HG03565 (cell line): ENCODE measurements around the gene PCSK6.

Source experiments
- ATAC-seq: cut with Tn5 transposase; IDR thresholded peaks from one replicate; pipeline ENCODE4 v1.9.1; 2021; ENCODE audit warnings: mild to moderate bottlenecking, moderate library complexity; ENCODE audit not compliant: unreplicated experiment

PCSK6 gene

GRCh38 chr15:101523560-101523940 lies 34.0 kb upstream of the PCSK6 start:
- ATAC-seq, result no peak

- no peak for ATAC-seq
These were observed 33.4 kb upstream of the PCSK6 start for GRCh38 chr15:101522621-101523559.

DNA sequence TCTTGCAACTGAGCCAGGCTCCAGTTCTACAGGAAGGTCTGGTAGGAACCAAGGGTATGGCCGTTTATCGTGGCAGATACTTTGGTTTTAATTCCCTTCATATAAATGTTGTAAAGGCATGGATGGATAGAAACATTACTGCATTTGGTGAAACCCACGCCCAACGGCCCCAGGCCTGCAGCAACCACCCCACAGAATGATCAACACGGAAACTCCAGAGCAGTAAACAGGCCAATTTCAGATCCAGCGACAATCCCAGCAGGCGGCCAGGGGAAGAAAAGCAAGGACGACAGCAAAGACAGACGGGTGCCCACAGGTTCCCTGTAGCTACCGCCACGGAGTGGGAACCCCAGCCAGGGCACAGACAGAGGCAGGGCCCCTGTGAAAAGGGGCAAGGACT lies 32.6 kb upstream of the PCSK6 start:
- ATAC-seq, result no peak

DNA sequence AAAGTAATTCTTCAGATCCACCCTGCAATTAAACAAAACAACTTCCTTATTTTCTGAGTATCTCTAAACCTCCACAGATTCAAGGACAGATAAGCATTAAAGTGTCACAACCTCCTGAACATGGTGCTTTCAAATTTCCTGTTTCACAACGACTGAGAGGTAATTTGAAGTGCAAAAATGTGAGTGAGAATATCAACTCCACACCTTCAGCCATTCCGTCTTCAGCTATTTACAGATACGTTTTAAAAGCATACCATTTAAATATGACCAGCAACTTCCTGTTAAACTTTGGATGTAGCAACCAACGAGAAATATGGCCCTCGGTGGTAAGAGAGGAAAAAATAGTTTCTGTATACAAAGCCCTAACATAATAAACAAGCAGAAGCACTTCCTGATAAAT lies 32.1 kb upstream of the PCSK6 start:
- ATAC-seq, result no peak

DNA sequence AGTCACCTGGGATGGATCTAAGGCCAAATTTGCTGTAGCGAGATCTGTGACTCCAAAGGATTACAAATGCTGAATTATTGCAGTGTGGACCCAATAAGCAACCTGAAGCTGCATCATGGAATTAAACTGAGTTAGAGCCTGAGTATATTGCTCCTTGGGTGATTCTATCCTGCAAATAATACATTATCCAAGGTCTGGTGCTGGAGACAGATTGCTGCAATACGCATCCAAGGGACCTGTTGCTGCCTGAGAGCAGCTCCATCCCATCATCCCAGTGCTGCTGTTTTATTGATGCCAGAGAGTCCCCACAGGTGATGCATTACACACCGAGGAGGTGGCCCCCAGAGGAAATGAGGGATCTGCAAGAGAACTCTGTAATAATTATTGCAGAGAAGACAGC lies 31.6 kb upstream of the PCSK6 start:
- ATAC-seq, result no peak

- ATAC-seq, result no peak
These were observed 30.9 kb upstream of the PCSK6 start for GRCh38 chr15:101520395-101520794.

DNA sequence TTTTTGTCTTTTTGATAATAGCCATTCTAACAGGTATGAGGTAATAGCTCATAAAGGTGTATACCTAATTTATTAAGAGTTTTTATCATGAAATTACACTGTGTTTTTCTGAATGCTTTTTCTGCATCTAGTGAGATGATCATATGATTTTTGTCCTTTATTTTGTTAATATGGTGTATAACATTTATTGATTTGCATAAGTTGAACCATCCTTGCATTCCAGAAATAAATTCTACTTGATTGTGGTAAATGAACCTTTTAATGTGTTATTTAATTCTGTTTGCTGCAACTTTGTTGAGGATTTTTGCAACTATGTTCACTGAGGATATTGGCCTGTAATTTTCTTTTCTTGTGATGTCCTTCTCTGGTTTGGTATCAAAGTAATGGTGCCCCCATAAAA lies 28.0 kb upstream of the PCSK6 start:
- ATAC-seq, result no peak

DNA sequence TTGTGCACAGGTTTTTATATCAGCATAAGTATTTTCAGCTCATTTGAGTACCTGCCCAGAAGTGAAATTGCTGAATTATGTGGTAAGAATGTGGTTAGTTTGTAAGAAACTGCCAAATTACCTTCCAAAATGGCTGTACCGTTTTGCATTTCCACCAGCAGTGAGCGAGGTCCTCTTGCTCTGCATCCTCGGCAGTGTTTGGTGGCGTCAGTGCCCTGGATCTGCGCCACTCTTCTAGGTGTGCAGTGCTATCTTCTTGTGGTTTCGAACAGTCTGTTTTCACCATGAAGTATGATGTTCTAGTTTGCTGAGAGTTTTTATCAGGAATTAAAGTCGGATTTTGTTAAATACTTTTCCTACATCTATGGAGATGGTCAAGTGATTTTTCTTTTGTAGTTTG lies 24.8 kb upstream of the PCSK6 start:
- no peak for ATAC-seq

DNA sequence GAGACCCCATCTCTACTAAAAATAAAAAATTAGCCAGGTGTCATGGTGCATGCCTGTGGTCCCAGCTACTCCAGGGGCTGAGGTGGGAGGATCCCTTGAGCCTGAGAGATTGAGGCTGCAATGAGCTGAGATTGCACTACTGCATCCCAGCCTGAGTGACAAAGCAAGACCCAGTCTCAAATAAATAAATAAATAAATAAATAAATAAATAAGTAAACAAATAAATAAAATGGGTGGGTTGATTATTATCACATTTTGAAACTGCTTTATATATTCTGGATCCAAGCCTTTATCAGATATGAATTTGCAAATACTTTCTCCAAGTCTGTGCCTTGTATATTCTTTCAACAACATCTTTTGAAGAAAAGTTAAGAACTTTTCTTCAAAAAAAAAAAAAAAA lies 22.2 kb upstream of the PCSK6 start:
- ATAC-seq, result no peak

DNA sequence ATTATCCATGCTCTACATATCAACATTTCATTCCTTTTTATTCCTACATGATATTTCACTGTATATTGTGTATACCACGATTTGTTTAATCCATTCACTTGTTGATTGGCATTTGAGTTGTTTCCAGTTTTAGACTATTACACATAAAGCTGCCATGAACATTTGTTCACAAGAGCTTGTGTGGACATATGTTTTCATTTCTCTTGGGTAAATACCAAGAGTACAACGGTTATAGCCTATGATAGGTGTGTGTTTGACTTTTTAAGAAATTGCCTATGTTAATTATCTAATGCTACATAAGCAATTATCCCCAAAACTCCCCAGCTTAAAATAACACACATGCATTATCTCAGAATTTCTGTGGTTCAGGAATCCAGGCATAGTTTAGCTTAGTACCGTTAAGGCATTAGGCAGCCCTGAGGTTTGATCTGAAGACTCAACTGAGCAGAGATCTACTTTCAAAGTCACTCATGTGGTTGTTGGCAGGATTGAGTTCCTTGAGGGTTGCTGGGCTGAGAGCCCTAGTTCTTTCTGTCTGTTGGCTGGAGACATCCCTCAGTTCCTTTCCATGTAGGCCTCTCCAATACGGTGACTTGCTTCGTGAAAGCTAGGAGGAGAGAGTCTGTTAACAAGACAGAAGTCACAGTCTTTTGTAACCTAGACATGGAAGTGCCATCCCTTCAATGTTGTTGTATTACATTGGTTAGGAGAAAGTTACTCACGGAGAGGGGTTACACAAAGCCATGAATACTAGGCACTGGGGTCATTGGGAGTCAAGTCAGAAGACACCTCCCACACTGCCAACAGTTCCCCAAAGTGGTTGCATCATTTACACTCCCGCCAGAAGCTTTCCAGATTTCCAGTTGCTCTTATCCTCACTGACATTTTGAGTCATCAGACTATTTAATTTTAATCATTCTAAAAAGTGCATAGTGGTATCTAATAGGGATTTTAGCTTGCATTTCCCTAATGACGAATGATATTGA lies 21.0 kb upstream of the PCSK6 start:
- ATAC-seq, result no peak

- no peak for ATAC-seq
These were observed 19.8 kb upstream of the PCSK6 start for GRCh38 chr15:101509279-101509678.

DNA sequence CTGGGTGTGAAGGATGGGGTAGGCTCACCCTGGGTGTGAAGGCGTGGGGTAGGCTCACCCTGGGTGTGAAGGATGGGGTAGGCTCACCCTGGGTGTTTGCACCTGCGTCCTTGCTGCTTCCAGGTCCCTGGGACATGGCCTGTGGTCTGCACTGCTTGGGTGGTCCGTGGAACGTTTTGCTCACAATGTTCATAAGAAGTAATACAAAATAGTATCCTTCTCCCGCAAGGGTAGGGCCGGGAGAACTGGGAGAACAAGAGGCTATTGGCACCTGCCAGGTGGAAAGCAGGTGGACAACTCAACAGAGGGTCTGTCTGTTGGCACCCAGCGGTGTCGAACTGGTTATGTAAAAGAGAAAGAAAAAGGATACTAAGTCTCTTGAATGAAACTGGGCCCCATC lies 17.0 kb upstream of the PCSK6 start:
- no peak for ATAC-seq

DNA sequence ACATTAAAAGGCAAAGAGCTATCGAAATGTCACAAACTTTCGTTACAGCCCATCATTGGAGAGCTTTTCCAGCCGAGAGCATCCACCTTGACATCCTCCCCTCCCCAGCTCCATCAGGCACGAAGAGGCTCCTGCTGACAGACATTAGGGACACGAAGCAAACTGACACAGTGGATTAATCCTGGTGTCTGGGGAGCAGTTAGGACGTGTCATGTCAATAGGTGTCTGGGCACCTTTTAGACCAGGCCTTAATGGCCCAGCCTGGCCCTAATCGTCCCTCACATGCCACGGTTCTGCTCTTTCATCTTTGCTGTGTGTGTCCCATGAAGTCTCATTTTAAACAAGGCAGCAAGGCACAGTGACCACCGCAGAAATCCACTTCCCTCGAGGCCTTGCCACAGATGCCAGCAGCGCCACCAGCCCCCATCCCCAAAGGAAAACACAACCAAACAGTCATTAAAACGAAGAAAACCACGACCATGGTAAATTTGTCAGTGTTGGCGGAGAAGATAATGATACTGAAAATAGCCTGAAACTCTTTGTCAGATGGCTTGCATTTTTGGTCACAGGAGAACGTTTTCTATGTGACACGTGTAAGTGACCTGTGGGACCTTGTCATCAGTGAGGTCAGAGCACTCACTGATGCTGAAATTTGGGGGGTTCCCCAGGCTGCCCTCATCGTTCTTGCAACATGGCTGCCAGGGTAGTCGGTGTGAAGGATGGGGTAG lies 16.3 kb upstream of the PCSK6 start:
- no peak for ATAC-seq

DNA sequence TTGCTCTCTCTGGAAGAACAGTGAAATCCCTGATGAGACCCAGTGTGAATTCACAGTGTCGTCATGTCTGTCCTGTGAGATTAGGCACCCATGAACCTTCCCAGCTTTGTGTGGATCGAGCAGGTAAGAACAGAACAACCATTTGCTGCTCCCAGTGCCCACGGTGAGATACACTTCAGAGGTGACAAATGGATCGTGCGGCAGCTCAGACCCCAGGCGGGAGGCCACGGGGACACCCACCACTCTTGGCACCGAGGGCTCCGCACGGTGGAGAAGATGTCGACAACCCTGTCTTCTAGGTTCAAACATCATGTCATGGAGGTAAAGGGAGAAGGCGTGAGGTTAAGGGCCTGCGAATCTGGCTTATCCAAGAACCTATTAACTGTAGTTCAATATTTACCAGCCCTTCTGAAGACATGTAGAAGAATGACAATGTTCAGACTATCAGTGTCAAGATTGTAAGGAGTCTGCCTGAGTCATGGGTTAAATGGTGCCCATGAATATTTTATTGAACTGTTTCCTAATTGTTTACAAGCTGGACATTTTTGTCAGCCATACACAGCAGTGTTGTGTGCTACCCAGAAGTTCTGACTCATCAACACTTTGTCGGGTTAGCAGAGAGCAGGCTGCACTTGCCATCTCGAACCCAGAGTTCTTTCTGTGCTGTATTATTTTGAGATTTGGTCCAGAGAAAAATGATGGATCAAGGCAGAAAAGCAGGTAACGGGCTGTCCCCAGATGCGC lies 15.5 kb upstream of the PCSK6 start:
- no peak for ATAC-seq

- no peak for ATAC-seq
These were observed 14.9 kb upstream of the PCSK6 start for GRCh38 chr15:101504373-101504772.

DNA sequence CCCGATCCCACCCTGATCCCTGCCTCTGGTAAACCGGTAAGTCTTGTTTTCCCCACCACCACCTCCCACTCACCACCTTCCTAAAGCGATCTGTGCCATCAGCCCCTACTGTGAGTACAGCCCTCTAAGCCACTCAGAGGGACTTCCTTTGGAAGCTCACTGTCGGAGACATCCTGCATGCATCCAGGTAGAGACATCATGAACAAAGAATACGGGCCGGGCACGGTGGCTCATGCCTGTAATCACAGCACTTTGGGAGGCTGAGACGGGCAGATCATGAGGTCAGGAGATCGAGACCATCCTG lies 13.7 kb upstream of the PCSK6 start:
- no peak for ATAC-seq

DNA sequence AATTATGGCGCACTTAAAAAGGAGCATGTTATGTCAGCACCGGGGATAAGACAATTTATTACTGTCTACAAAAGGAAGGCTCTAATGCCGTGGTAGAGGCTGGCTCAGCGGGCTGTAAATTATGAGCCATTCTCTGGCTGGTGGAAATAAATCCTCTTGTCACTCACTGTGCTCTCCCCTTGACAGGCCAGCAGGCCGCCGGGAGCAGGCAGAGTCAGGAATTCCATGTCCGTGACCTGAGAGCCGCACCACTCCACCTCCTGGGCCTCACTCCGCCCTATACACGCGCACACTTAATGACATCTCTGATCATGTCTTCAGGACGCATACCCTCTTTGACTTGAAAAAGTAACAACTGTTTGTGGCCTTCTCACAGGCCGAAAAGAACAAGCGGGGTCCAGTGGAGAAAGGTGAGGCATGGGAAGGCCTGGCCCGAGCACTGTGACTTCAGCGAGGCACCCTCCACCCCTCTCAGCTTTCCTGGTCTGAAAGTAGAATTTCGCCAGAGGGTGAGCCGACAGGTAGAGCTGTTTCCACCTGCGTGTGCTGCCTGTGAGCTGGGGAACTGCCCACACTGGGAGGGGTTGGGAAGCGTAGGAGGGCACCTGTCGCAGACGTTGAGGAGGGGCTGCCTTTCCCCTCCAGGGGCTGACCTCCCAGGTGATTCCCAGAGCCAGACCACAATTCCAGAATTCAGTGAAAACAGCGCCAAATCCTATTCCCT lies 13.2 kb upstream of the PCSK6 start:
- ATAC-seq, result no peak

GRCh38 chr15:101501703-101502373 lies 12.3 kb upstream of the PCSK6 start:
- no peak for ATAC-seq

DNA sequence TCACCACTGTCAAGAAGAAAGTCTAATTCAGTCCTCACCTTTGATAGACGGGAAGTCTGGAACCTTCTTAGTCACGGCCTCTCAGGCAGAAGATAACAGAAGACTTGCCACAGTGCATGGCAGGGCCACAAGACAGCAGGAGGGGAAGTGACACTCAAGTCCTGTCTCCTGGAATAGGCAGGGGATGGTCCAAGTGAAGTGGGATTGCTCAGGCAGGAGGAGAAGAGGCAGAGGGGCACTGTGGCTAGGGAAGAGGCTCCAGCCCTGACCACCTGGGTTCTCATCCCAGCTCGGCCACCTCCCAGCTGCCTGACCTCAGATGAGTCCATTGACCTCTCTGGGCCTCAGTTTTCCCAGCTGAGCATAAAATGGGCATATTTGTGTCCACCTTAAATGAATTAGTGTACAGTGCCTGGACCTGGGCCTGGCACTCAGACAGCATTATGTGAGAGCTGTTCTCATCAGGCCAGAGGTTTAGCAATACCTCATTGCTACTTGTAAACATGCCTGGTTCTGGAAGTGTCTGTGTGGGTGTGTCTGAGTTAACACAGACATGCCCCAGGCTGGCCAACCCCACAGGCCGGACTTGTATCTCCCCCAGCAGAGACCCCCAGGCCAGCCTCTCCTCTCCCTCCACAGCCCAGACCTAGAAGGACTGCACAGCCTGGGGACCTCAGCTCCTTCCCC lies 11.5 kb upstream of the PCSK6 start:
- no peak for ATAC-seq
